NCI-H128 (cell line): Measurements from ENCODE around the gene GPR139.

Experiments
- DNase-seq: peaks from one replicate; lab custom pipeline; 2025; ENCODE audit not compliant: unreplicated experiment; lab: John Stamatoyannopoulos, UW

The GPR139 gene

GRCh38 chr16:20056436-20056835, 17.3 kb downstream of the GPR139 start:
- DNase-seq = no peak

GRCh38 chr16:20053336-20053735, 20.4 kb downstream of the GPR139 start:
- no peak for DNase-seq

GRCh38 chr16:20051611-20052010, 22.1 kb downstream of the GPR139 start:
- DNase-seq = no peak

GRCh38 chr16:20051147-20051546, 22.5 kb downstream of the GPR139 start:
- DNase-seq = no peak

GRCh38 chr16:20049831-20050230, 23.9 kb downstream of the GPR139 start:
- no peak for DNase-seq

- DNase-seq = no peak
Measured at GRCh38 chr16:20045886-20046285, 27.8 kb downstream of the GPR139 start.

GRCh38 chr16:20042848-20043247, 30.8 kb downstream of the GPR139 start:
- no peak for DNase-seq

GRCh38 chr16:20041924-20042596, 31.6 kb downstream of the GPR139 start:
- DNase-seq = no peak

GRCh38 chr16:20040011-20040410, 33.7 kb downstream of the GPR139 start:
- no peak for DNase-seq

GRCh38 chr16:20029611-20030010, 44.1 kb downstream of the GPR139 start:
- DNase-seq = no peak

- no peak for DNase-seq
Measured at GRCh38 chr16:20026361-20027072, 47.2 kb downstream of the GPR139 start.

- no peak for DNase-seq
Measured at GRCh38 chr16:20023190-20023589, 50.5 kb downstream of the GPR139 start.

GRCh38 chr16:20020976-20021375, 52.7 kb downstream of the GPR139 start:
- DNase-seq = no peak

- no peak for DNase-seq
Measured at GRCh38 chr16:20020083-20020482, 53.6 kb downstream of the GPR139 start.

- DNase-seq = no peak
Measured at GRCh38 chr16:20016234-20016633, 57.5 kb downstream of the GPR139 start.

- DNase-seq = no peak
Measured at GRCh38 chr16:20004931-20005330, 68.8 kb downstream of the GPR139 start.

GRCh38 chr16:20002936-20003335, 70.8 kb downstream of the GPR139 start:
- DNase-seq = no peak

- DNase-seq = no peak
Measured at GRCh38 chr16:20001856-20002707, 71.6 kb downstream of the GPR139 start.

- DNase-seq = no peak
Measured at GRCh38 chr16:19997734-19998133, 76.0 kb downstream of the GPR139 start.

GRCh38 chr16:19997264-19997663, 76.4 kb downstream of the GPR139 start:
- no peak for DNase-seq

- DNase-seq = no peak
Measured at GRCh38 chr16:19994466-19995170, 79.1 kb downstream of the GPR139 start.
